Gastrocnemius medialis (tissue), 4 donors: Measurements from ENCODE around the gene TMEFF1. TPM values are rescaled to one million over a fixed set of nuclear protein-coding genes. Genes with fewer than 3 reads are reported as not detected.
A peak's percentile ranks its signal among the peaks of the same experiment; 100 is the strongest.

Source experiments
- ATAC-seq, 2 donors: fragments of 150-250 bp; one replicate each; pipeline ENCODE4 v1.9.1; 2016
- DNase-seq, 2 donors: peaks; one replicate each; pipeline ENCODE4 v3.0.0-alpha.2; 2019
- H3K27ac ChIP-seq, 4 donors: fragments of 200-600 bp; sonication (generic); 1 replicate in 1 of 4; 2 replicates in 3 of 4; pipeline ENCODE4 v1.5.1; 2016 to 2018; ENCODE audit warnings: mild to moderate bottlenecking in 2 of 4, moderate library complexity in 1 of 4
- H3K27me3 ChIP-seq, 3 donors: fragments of 200-600 bp; sonication (generic) in 2 of 3; 1 replicate in 1 of 3; 2 replicates in 2 of 3; pipeline versions ENCODE4 v1.5.1 to v1.6.0; 2016 to 2019; ENCODE audit warnings: mild to moderate bottlenecking in 1 of 3, moderate library complexity in 1 of 3
- H3K36me3 ChIP-seq, 2 donors: fragments of 200-600 bp; sonication (generic) in 1 of 2; one replicate each; pipeline ENCODE4 v1.5.1; 2017 to 2018
- H3K4me1 ChIP-seq, 2 donors: fragments of 200-600 bp; sonication (generic) in 1 of 2; one replicate each; pipeline ENCODE4 v1.5.1; 2016 to 2017; ENCODE audit warnings: mild to moderate bottlenecking in 2 of 2
- H3K4me3 ChIP-seq, 4 donors: fragments of 200-600 bp; sonication (generic) in 3 of 4; 1 replicate in 1 of 4; 2 replicates in 3 of 4; pipeline ENCODE4 v1.5.1; 2016 to 2019; ENCODE audit warnings: mild to moderate bottlenecking in 2 of 4
- H3K9me3 ChIP-seq, 3 donors: fragments of 200-600 bp; sonication (generic) in 2 of 3; 1 replicate in 1 of 3; 2 replicates in 2 of 3; pipeline ENCODE4 v1.5.1; 2016 to 2019
- POLR2A ChIP-seq, 2 donors: fragments of 450-650 bp; IDR thresholded peaks; one replicate each; pipeline ENCODE4 v1.6.1; 2017; ENCODE audit warnings: antibody characterized with exemption in 2 of 2, mild to moderate bottlenecking in 2 of 2, moderate library complexity in 2 of 2
- in situ Hi-C, 4 donors: fragments of 200-750 bp; cut with MboI; loops; one replicate each; pipeline versions ENCODE4 v1.15.0 to v1.8.0; 2017; ENCODE audit warnings: low sequenced_read_pairs in 4 of 4
- intact Hi-C: fragments of 100-400 bp; cut with DNase I; formaldehyde crosslinking; loops from one replicate; pipeline ENCODE4 v1.15.1; 2023; ENCODE audit warnings: low total_unique reads
- total RNA-seq, 4 donors: library from RNA; depleted of rRNA; stranded (reverse); fragments of >200 nt; gene quantifications; one replicate each; pipeline versions ENCODE4 v1.1.0 to v1.2.3, GENCODE V29; 2016
- TF ChIP-seq, protein P1 (sequence below), 5 experiments: fragments of 450-650 bp in 3 of 5; fragments of 200-600 bp in 2 of 5; sonication (generic) in 2 of 5; IDR thresholded peaks in 4 of 5; conservative IDR thresholded peaks in 1 of 5; 1 replicate in 4 of 5; 2 replicates in 1 of 5; pipeline ENCODE4 v1.5.1; 2016 to 2019; ENCODE audit warnings: antibody characterized with exemption in 5 of 5, mild to moderate bottlenecking in 3 of 5, moderate library complexity in 3 of 5

The TMEFF1 gene
- total RNA-seq, 4 donors from 2014 or later: not detected

DNA sequence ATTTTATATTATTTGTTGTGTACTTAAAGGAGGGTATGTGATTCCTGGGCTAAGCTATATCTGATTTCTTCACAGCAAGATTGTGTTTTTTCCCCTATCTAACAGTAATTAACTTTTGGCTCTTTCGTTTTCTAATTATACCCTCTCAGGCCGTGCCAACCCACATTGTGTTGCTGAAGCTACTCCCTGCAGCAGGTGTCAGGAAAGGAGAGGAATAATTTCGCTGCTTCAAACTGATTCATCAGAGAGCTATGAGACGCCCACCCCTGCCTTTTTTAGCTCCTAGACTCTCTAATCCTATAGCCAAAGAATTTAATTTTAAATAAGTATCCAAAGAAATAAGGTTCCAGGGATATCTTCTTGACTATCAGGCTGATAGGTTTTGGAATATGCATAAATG, 108.7 kb downstream of the TMEFF1 start:
- TF ChIP-seq, protein P1, sequence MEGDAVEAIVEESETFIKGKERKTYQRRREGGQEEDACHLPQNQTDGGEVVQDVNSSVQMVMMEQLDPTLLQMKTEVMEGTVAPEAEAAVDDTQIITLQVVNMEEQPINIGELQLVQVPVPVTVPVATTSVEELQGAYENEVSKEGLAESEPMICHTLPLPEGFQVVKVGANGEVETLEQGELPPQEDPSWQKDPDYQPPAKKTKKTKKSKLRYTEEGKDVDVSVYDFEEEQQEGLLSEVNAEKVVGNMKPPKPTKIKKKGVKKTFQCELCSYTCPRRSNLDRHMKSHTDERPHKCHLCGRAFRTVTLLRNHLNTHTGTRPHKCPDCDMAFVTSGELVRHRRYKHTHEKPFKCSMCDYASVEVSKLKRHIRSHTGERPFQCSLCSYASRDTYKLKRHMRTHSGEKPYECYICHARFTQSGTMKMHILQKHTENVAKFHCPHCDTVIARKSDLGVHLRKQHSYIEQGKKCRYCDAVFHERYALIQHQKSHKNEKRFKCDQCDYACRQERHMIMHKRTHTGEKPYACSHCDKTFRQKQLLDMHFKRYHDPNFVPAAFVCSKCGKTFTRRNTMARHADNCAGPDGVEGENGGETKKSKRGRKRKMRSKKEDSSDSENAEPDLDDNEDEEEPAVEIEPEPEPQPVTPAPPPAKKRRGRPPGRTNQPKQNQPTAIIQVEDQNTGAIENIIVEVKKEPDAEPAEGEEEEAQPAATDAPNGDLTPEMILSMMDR (IDR thresholded peaks at IDR 0.05 in 4 of 5, conservative IDR thresholded peaks at IDR 0.05 in 1 of 5): no peak
- TF ChIP-seq POLR2A (IDR thresholded peaks at IDR 0.05): no peak
- Histone ChIP-seq H3K36me3 (peaks cover 0 to 13% of the 10 kb centered on the region in 2 donors), H3K27me3 (no peaks in the 10 kb centered on the region), H3K27ac (peak overlapping the region; percentile 80 to 94 (median 88)), H3K4me1 (peaks cover 26 to 43% of the 10 kb centered on the region in 2 donors), H3K4me3 (peak overlapping the region; percentile 44 to 60 (median 54)), H3K9me3 (no peaks in the 10 kb centered on the region)
- intact Hi-C loops (loop anchor here (2.0 to 5.0 kb wide), 2 partner anchors 141 to 154 kb away; partner anchors contain the start of gene MSANTD3), in situ Hi-C loops (loop anchor here in 3 of 4 donors (10.0 to 25.0 kb wide), 3 partner anchors 137 to 147 kb away; partner anchors contain the start of gene MSANTD3 (in 1 of the 3))
- ATAC-seq (peak; percentile 33 to 53), DNase-seq (peak; percentile 11 to 37)

GRCh38 chr9:100583014-100583802, 110.3 kb downstream of the TMEFF1 start:
- intact Hi-C loops (loop anchor here (5.0 kb wide), 1 partner anchor 156 kb away; the partner anchor contains the start of gene MSANTD3), in situ Hi-C loops (loop anchor here in 3 of 4 donors (10.0 to 25.0 kb wide), 3 partner anchors 138 to 148 kb away; partner anchors contain the start of gene MSANTD3 (in 1 of the 3))
- Histone ChIP-seq H3K36me3 (peaks cover 0 to 17% of the 10 kb centered on the region in 2 donors), H3K27me3 (no peaks in the 10 kb centered on the region), H3K27ac (peak overlapping the region; percentile 80 to 94 (median 88)), H3K4me3 (no peak overlapping the region), H3K9me3 (no peaks in the 10 kb centered on the region), H3K4me1 (peaks cover 24 to 35% of the 10 kb centered on the region in 2 donors)
- DNase-seq (no peak), ATAC-seq (no peak)
- TF ChIP-seq POLR2A (IDR thresholded peaks at IDR 0.05): no peak
- TF ChIP-seq, protein P1 (IDR thresholded peaks at IDR 0.05 in 4 of 5, conservative IDR thresholded peaks at IDR 0.05 in 1 of 5): no peak

- peaks cover 0 to 17% of the 10 kb centered on the region in 2 donors for H3K36me3 ChIP-seq
- peaks cover 24 to 35% of the 10 kb centered on the region in 2 donors for H3K4me1 ChIP-seq
- in situ Hi-C loops: loop anchor here in 3 of 4 donors (10.0 to 25.0 kb wide), 3 partner anchors 140 to 150 kb away; partner anchors contain the start of gene MSANTD3 (in 1 of the 3)
- H3K4me3 ChIP-seq: no peak overlapping the region
- H3K27ac ChIP-seq: peak overlapping the region; percentile 25 to 92 (median 58)
- H3K27me3 ChIP-seq: no peaks in the 10 kb centered on the region
- intact Hi-C loops: loop anchor here (5.0 kb wide), 1 partner anchor 158 kb away; the partner anchor contains the start of gene MSANTD3
- H3K9me3 ChIP-seq: no peaks in the 10 kb centered on the region
- no peak for DNase-seq
- no peak for TF ChIP-seq POLR2A (IDR thresholded peaks at IDR 0.05)
- TF ChIP-seq, protein P1 (IDR thresholded peaks at IDR 0.05 in 4 of 5, conservative IDR thresholded peaks at IDR 0.05 in 1 of 5): no peak
- ATAC-seq: no peak
These were observed 112.0 kb downstream of the TMEFF1 start for GRCh38 chr9:100584951-100585350.

- TF ChIP-seq, protein P1 (IDR thresholded peaks at IDR 0.05 in 4 of 5, conservative IDR thresholded peaks at IDR 0.05 in 1 of 5): no peak
- no peak for TF ChIP-seq POLR2A (IDR thresholded peaks at IDR 0.05)
- intact Hi-C loops: no loop called here
- peaks cover 24 to 38% of the 10 kb centered on the region in 2 donors for H3K4me1 ChIP-seq
- ATAC-seq (no peak), DNase-seq (no peak)
- no peaks in the 10 kb centered on the region for H3K9me3 ChIP-seq
- H3K27ac ChIP-seq: peak overlapping the region in 2 of 4 donors; percentile 85 to 92
- H3K4me3 ChIP-seq: no peak overlapping the region
- in situ Hi-C loops: loop anchor here in 3 of 4 donors (10.0 to 25.0 kb wide), 3 partner anchors 141 to 151 kb away; partner anchors contain the start of gene MSANTD3 (in 1 of the 3)
- H3K27me3 ChIP-seq: no peaks in the 10 kb centered on the region
- H3K36me3 ChIP-seq: peaks cover 0 to 17% of the 10 kb centered on the region in 2 donors
These were observed 113.1 kb downstream of the TMEFF1 start for GRCh38 chr9:100586093-100586492.
